BJ (cell line): ENCODE results near the gene TXNRD2. TPM values are rescaled to one million over a fixed set of nuclear protein-coding genes. Genes with fewer than 3 reads are reported as not detected.

Source experiments
- CTCF ChIA-PET: fragments of 350-600 bp; formaldehyde crosslinking; extraction: SDS; loops from one replicate; lab custom pipeline; 2021; ENCODE audit warnings: antibody characterized with exemption, inconsistent platforms; lab: Yijun Ruan, JAX
- POLR2A ChIA-PET: fragments of 300-600 bp; sonication (Branson Sonifier 250); formaldehyde crosslinking; extraction: SDS; loops from one replicate; lab custom pipeline; 2021; ENCODE audit warnings: antibody characterized with exemption; lab: Charles Lee
- DNase-seq: peaks from one replicate; pipeline ENCODE4 v3.0.0-alpha.2; 2011; ENCODE audit warnings: low read depth
- H3K27me3 ChIP-seq: 2 replicates; pipeline ENCODE4 v1.6.0; 2011; ENCODE audit warnings: low read length; ENCODE audit not compliant: control insufficient read depth, insufficient read depth
- H3K36me3 ChIP-seq: 2 replicates; pipeline ENCODE4 v1.5.1; 2011; ENCODE audit warnings: low read length; ENCODE audit not compliant: control insufficient read depth, insufficient read depth
- H3K4me3 ChIP-seq: 2 replicates; pipeline ENCODE4 v1.5.1; 2011; ENCODE audit warnings: low read depth, mild to moderate bottlenecking, control low read depth, low read length
- CTCF ChIP-seq: IDR thresholded peaks from 2 replicates; pipeline ENCODE4 v1.5.1; 2011; ENCODE audit warnings: low read depth, mild to moderate bottlenecking, control low read depth, inconsistent platforms, low read length, moderate library complexity; ENCODE audit not compliant: insufficient read depth
- polyA plus RNA-seq: library from polyadenylated mRNA; depleted of rRNA; stranded (reverse); fragments of >200 nt; gene quantifications from 2 replicates; pipeline ENCODE4 v1.2.3, GENCODE V29; 2011

The TXNRD2 gene
- polyA plus RNA-seq, 1 experiment, result 28.5 TPM

DNA sequence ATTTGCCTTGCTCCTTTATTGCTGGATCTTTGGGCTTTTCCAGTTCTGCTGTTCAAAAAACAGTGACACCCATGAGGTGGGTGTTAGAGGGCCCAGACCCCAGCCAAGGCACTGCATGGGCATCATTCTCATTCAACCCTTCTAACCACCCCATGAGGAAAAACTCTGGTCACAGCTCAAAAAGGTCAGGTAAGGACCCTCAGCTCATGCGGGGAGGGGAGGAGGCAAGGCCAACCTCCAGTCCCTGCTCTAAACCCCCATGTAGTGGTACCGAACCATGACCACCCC, 94.3 kb downstream of the TXNRD2 start:
- CTCF ChIA-PET, result interaction anchor here (0.8 kb wide), 1 partner anchor 117 kb away, joined by 3 read pairs; no protein-coding TSS in a partner anchor
- H3K36me3 ChIP-seq, result peaks cover 25% of the 10 kb centered on the region
- POLR2A ChIA-PET, result no interaction called here
- no peaks in the 10 kb centered on the region for H3K27me3 ChIP-seq
- no peak for DNase-seq
- H3K4me3 ChIP-seq, result no peak overlapping the region
- TF ChIP-seq CTCF, result no peak

GRCh38 chr22:19846620-19847344, 94.8 kb downstream of the TXNRD2 start:
- ChIA-PET CTCF (interaction anchor here (0.8 kb wide), 1 partner anchor 116 kb away, joined by 3 read pairs; no protein-coding TSS in a partner anchor), POLR2A (no interaction called here)
- H3K36me3 ChIP-seq, result peaks cover 20% of the 10 kb centered on the region
- no peaks in the 10 kb centered on the region for H3K27me3 ChIP-seq
- DNase-seq, result no peak
- TF ChIP-seq CTCF, result no peak
- H3K4me3 ChIP-seq, result no peak overlapping the region

DNA sequence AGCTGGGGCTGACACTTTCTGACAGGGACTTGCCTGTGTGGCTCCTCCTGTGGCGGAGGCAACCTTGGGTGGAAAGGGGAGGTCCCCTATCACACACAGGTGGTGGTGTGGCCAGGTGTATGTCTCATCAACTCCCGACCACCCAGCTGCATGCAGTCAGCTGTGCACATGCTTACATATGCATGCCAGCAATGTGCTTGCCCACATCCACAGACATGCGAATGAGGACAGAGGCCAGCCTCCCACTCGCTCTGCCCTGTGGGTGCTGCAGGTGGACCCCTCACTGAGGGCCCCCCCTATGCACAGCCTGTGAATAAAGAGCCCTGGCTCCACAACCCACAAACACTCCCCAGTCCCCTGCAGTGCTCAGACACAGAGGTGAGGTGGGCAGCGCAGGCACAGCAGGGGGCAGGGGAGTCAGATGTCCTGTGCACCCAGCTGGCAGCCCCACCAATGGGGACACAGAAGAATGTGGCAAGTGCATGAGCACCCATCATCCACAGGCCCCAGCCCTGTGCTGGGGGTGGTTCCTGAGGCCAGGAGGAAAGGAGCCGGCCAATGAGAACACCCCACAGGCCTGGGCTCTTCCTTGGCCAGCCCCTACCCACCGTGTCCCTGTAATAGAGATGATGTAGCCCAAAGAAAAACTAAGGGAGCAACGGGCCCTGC, 96.4 kb downstream of the TXNRD2 start:
- CTCF ChIA-PET, result no interaction called here
- POLR2A ChIA-PET, result interaction anchor here (0.6 kb wide), 1 partner anchor 214 kb away, joined by 6 read pairs; no protein-coding TSS in a partner anchor

DNA sequence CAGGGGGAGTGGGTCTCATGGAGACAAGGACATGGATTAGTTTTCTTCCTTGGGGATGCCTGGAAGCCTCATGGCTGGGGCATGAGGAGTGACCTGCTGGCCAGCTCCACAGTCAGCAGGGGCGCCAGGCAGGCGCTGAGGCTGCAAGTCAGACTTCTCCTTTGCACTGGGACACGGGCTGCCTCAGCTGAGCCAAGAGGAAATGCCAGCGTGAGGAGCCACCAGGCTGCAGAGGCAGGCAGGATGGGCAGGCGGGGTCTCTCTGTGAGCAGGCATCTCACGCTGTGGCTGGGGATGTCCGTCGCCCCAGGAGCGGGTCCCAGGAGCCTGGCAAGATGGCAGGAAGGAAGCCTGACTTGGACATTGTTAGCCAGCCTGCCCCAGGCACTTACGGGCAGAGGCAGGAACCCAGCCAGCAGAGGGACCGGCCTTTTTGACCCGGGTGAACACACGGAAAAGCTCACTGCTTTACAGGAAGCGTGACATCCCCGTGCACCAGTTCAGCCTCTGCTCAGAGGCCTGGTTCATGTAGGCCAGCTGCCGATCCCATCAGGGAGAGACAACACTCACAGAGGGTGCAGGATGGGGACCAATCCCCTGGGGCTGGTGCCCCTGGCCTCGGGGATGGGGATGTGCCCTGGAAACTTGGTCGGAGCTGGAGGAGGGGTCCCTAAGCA, 97.1 kb downstream of the TXNRD2 start:
- POLR2A ChIA-PET, result no interaction called here
- Histone ChIP-seq H3K4me3 (no peak overlapping the region), H3K27me3 (no peaks in the 10 kb centered on the region), H3K36me3 (peaks cover 4% of the 10 kb centered on the region)
- DNase-seq, result no peak
- TF ChIP-seq CTCF, result peak; percentile 38; the same call in 1 of the 2 replicates
- CTCF ChIA-PET, result no interaction called here

More for the DNA sequence above, 96.4 kb downstream of the TXNRD2 start:
- peaks cover 8% of the 10 kb centered on the region for H3K36me3 ChIP-seq
- TF ChIP-seq CTCF, result no peak
- H3K27me3 ChIP-seq, result no peaks in the 10 kb centered on the region
- no peak overlapping the region for H3K4me3 ChIP-seq
- no peak for DNase-seq

- no peak for TF ChIP-seq CTCF
- H3K4me3 ChIP-seq, result no peak overlapping the region
- POLR2A ChIA-PET, result no interaction called here
These were observed 97.7 kb downstream of the TXNRD2 start for GRCh38 chr22:19843857-19844376.

More at GRCh38 chr22:19843857-19844376, 97.7 kb downstream of the TXNRD2 start:
- Histone ChIP-seq H3K36me3 (peaks cover 4% of the 10 kb centered on the region), H3K27me3 (no peaks in the 10 kb centered on the region)
- CTCF ChIA-PET, result interaction anchor here (0.8 to 1.4 kb wide), 2 partner anchors 11 to 43 kb away, joined by 4 read pairs; no protein-coding TSS in a partner anchor
- DNase-seq, result no peak
